ENCODE data around the gene TMCC2. TPM values are rescaled to one million over a fixed set of nuclear protein-coding genes. Genes with fewer than 3 reads are reported as not detected.

TMCC2 gene
- total RNA-seq, 2 donors from 2014 or later, result 1.5 to 10.6 TPM

DNA sequence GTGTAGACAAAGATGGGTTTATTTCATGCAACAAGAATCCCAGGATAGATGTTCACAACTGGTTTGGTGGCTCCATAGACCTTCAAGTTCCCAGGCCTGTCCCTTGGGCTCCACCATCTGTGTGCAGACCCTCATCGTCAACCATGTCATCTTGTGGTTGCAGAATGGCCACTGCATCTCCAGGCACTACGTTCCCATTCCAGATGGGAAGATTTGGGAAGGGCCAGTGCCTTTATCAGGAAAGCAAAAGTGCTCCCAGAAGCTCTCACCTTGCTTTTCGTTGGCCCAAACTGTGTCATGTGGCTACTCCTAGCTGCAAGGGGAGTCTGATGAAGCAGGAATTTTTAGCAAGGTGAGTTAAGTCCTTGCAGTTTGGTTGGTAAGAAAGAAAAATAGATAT lies 12.8 kb downstream of the TMCC2 start:
- intact Hi-C loops (cut with DNase I), result no loop called here
- no peaks in the 10 kb centered on the region for H3K27me3 ChIP-seq (replicated peaks; ENCODE audit: insufficient read depth)
- DNase-seq (ENCODE audit: low spot score), result no peak
- no peak overlapping the region for H3K4me3 ChIP-seq
- H3K9me3 ChIP-seq, result no peaks in the 10 kb centered on the region
- H3K27ac ChIP-seq, result no peak overlapping the region
- H3K36me3 ChIP-seq, result no peaks in the 10 kb centered on the region
- H3K4me1 ChIP-seq (replicated peaks), result no peaks in the 10 kb centered on the region
- 89% methylated on average over 3 of the region's 3 CpGs for WGBS
- no peak for TF ChIP-seq POLR2AphosphoS5 (IDR thresholded peaks at IDR 0.05)
- TF ChIP-seq, protein P1, sequence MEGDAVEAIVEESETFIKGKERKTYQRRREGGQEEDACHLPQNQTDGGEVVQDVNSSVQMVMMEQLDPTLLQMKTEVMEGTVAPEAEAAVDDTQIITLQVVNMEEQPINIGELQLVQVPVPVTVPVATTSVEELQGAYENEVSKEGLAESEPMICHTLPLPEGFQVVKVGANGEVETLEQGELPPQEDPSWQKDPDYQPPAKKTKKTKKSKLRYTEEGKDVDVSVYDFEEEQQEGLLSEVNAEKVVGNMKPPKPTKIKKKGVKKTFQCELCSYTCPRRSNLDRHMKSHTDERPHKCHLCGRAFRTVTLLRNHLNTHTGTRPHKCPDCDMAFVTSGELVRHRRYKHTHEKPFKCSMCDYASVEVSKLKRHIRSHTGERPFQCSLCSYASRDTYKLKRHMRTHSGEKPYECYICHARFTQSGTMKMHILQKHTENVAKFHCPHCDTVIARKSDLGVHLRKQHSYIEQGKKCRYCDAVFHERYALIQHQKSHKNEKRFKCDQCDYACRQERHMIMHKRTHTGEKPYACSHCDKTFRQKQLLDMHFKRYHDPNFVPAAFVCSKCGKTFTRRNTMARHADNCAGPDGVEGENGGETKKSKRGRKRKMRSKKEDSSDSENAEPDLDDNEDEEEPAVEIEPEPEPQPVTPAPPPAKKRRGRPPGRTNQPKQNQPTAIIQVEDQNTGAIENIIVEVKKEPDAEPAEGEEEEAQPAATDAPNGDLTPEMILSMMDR (IDR thresholded peaks at IDR 0.05), result no peak
- TF ChIP-seq POLR2A (IDR thresholded peaks at IDR 0.05), result no peak

DNA sequence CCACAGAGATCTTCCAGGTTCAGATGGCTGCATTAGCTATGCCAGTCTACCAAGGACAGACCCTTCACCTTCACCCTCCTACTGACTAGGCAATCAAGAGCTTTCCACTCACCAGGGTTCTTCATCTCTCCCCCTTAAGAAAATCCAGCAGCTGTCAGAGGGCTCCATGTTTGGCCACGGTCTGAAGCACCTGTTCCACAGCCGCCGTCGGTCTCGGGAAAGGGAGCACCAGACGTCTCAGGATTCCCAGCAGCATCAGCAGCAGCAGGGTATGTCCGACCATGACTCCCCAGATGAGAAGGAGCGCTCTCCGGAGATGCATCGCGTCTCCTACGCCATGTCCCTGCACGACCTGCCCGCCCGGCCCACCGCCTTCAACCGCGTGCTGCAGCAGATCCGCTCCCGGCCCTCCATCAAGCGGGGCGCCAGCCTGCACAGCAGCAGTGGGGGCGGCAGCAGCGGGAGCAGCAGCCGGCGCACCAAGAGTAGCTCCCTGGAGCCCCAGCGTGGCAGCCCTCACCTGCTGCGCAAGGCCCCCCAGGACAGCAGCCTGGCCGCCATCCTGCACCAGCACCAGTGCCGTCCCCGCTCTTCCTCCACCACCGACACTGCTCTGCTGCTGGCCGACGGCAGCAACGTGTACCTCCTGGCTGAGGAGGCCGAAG lies 13.8 kb downstream of the TMCC2 start:
- Histone ChIP-seq H3K27ac (no peak overlapping the region), H3K27me3 (replicated peaks; ENCODE audit: insufficient read depth) (no peaks in the 10 kb centered on the region), H3K36me3 (no peaks in the 10 kb centered on the region), H3K4me3 (no peak overlapping the region), H3K9me3 (no peaks in the 10 kb centered on the region), H3K4me1 (replicated peaks) (no peaks in the 10 kb centered on the region)
- 95% methylated on average over 33 of the region's 36 CpGs for WGBS
- intact Hi-C loops (cut with DNase I), result no loop called here
- DNase-seq (ENCODE audit: low spot score), result no peak
- TF ChIP-seq, protein P1 (IDR thresholded peaks at IDR 0.05), result no peak
- TF ChIP-seq POLR2AphosphoS5 (IDR thresholded peaks at IDR 0.05), result no peak
- no peak for TF ChIP-seq POLR2A (IDR thresholded peaks at IDR 0.05)

DNA sequence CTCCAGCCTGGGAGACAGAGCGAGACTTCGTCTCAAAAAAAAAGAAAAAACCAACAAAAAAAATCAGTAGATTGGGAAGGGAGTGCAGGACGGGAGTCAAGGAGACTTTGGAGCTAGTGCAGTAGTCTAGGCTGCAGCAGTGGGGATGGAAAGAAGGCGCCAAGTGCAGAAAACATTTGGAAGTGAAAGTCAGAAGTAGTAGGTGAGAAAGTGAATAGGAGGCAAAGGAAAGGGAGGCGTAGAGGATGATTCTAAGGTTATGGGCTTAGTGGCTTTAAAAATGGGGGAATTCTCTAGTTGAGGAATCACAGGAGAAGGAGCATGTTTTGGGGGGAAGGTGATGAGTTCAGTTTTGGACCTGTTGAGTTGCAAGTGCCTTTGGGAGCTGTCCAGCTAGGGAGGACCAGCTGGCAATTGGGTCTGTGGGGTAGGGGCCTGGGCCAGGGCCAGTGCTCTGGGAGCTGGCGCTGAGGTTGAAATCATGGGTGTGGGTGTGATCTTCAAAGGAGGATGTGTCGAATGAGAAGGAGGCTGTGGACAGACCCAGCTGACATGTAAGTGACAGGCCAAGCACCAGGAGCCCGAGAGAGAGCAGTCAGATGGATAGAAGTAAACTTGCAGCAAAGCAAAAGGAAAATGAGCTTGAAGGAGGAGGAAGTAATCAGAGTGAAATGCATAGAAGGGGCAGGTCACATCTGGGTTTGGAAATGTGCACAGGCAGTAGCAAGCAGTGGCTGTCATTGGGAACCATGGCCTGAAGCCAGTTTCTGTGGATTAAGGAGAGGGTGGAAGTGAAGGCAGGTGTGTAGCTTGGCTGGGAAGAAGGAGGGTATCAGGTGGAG lies 15.8 kb downstream of the TMCC2 start:
- Histone ChIP-seq H3K4me1 (replicated peaks) (no peaks in the 10 kb centered on the region), H3K27ac (no peak overlapping the region), H3K36me3 (no peaks in the 10 kb centered on the region), H3K9me3 (no peaks in the 10 kb centered on the region), H3K27me3 (replicated peaks; ENCODE audit: insufficient read depth) (no peaks in the 10 kb centered on the region), H3K4me3 (no peak overlapping the region)
- DNase-seq (ENCODE audit: low spot score), result no peak
- WGBS, result 93% methylated on average over 8 of the region's 8 CpGs
- no peak for TF ChIP-seq POLR2A (IDR thresholded peaks at IDR 0.05)
- no peak for TF ChIP-seq POLR2AphosphoS5 (IDR thresholded peaks at IDR 0.05)
- TF ChIP-seq, protein P1 (IDR thresholded peaks at IDR 0.05), result no peak
- intact Hi-C loops (cut with DNase I), result no loop called here

DNA sequence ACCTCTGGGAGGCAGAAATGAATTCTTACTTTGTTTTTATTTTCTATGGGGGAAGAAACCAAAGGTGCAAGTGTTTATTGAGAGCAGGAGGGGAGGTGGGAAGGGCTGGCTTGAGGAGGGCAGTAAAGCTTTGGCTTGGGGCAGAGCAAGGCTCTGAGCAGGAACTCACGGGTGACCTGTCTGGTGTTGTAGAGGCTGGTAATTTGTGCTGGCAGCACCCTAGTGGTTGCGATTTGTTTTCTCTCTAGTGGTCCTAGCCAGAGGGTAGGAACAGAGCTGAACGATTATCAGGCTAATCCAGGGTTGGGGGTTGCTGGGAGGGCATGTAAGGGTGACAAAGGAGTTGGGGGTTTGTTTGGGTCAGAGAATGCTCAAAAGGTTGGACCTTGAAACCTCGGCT lies 16.6 kb downstream of the TMCC2 start:
- TF ChIP-seq POLR2A (IDR thresholded peaks at IDR 0.05) (no peak), POLR2AphosphoS5 (IDR thresholded peaks at IDR 0.05) (no peak)
- TF ChIP-seq, protein P1 (IDR thresholded peaks at IDR 0.05), result no peak
- no peaks in the 10 kb centered on the region for H3K36me3 ChIP-seq
- 86% methylated on average over 4 of the region's 4 CpGs for WGBS
- intact Hi-C loops (cut with DNase I), result no loop called here
- H3K9me3 ChIP-seq, result no peaks in the 10 kb centered on the region
- H3K4me1 ChIP-seq (replicated peaks), result peaks cover 2% of the 10 kb centered on the region
- DNase-seq (ENCODE audit: low spot score), result no peak
- no peak overlapping the region for H3K4me3 ChIP-seq
- H3K27me3 ChIP-seq (replicated peaks; ENCODE audit: insufficient read depth), result no peaks in the 10 kb centered on the region
- no peak overlapping the region for H3K27ac ChIP-seq

All from prostate gland (tissue), 2 donors.